NCI-H2081 treated with DMSO at 0.1 percent for 48 hours (cell line): Measurements from ENCODE around the gene ZNF516.

ENCODE experiments used
- DNase-seq: peaks from one replicate; lab custom pipeline; 2025; lab: John Stamatoyannopoulos, UW

ZNF516 gene

GRCh38 chr18:76419811-76420210 lies 75.2 kb downstream of the ZNF516 start:
- no peak for DNase-seq

GRCh38 chr18:76416911-76417310 lies 78.1 kb downstream of the ZNF516 start:
- no peak for DNase-seq

GRCh38 chr18:76414936-76415621 lies 80.0 kb downstream of the ZNF516 start:
- DNase-seq, result no peak

- no peak for DNase-seq
Measured at GRCh38 chr18:76412818-76413565, 82.0 kb downstream of the ZNF516 start.

DNA sequence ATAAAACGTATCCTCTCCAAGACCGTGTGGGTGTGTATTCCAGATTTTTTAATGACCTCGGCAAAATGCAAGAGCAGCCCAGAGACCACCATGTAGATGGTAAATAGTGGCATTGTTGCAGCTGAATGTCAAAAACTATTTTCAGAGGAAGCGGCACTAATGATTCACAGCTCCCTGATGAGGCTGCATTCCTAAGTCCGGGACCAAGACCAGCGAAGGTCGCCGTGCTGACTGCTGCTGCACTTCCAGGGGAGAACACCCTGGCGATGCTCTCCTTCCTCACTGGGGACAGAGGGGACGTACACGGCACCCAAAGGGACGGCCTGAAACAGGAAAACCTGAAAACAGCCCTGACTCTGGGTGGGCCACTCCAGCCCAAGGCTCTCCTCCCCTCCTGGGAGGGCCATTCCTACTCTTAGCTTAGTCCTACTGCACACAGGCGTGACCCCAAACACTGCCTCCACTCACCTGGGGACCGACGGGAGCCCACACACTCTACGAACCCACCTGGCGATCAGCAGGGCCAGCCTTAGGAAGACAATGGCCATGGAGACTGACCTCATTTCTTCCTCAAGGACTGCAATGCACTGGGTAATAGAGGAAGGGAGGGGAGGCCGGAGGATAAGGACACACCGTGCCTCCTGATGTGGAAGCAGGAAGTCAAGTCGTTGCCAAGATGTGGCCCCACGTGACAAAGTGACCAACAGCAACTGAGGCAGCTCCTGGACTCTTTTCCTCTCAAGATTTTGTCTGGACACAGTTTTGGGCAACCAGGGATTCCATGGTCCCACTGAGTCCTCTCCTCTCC lies 82.8 kb downstream of the ZNF516 start:
- no peak for DNase-seq

- DNase-seq, result no peak
Measured at GRCh38 chr18:76410660-76411417, 84.2 kb downstream of the ZNF516 start.

- no peak for DNase-seq
Measured at GRCh38 chr18:76410033-76410432, 85.0 kb downstream of the ZNF516 start.

- no peak for DNase-seq
Measured at GRCh38 chr18:76408480-76409067, 86.5 kb downstream of the ZNF516 start.

DNA sequence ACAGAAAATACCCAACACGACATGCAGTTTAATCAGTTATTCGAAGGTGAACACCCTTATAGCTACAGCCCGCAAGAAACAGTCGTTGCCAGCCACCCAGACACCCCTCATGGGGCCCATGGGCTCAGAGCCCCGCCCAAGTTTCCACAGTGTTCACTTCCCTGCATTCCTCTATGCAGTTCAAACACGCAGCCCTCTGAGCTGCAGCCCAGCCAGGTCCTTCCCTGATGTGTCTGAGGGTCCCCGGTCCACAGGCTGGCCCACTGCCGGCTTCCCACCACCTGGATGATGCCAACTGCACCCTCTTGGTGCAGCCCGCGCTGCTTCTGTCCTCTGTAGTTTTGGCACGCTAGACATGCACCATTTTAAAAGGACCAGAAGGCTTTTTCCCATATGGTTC lies 87.4 kb downstream of the ZNF516 start:
- no peak for DNase-seq

GRCh38 chr18:76406791-76407190 lies 88.3 kb downstream of the ZNF516 start:
- no peak for DNase-seq

GRCh38 chr18:76405681-76406356 lies 89.2 kb downstream of the ZNF516 start:
- no peak for DNase-seq

DNA sequence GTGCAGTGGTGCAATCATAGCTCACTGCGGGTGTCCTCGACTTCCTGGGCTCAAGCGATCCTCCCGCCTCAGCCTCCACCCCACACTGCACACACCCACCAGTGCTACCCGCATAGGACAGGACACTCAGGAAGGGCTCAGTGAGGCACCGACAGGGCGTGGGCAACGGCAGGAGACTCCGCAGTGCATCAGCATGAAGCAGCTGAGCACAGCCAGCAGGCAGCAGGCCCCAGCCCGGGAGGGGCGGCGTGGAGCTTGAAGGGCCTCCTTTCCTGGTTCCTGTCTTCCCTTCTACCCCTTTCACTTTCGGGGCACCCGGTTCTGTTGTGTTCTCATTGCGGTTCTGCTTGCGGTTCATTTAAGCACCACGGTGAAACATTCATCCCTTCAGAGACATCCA lies 89.8 kb downstream of the ZNF516 start:
- DNase-seq, result no peak

GRCh38 chr18:76404345-76404831 lies 90.7 kb downstream of the ZNF516 start:
- no peak for DNase-seq

DNA sequence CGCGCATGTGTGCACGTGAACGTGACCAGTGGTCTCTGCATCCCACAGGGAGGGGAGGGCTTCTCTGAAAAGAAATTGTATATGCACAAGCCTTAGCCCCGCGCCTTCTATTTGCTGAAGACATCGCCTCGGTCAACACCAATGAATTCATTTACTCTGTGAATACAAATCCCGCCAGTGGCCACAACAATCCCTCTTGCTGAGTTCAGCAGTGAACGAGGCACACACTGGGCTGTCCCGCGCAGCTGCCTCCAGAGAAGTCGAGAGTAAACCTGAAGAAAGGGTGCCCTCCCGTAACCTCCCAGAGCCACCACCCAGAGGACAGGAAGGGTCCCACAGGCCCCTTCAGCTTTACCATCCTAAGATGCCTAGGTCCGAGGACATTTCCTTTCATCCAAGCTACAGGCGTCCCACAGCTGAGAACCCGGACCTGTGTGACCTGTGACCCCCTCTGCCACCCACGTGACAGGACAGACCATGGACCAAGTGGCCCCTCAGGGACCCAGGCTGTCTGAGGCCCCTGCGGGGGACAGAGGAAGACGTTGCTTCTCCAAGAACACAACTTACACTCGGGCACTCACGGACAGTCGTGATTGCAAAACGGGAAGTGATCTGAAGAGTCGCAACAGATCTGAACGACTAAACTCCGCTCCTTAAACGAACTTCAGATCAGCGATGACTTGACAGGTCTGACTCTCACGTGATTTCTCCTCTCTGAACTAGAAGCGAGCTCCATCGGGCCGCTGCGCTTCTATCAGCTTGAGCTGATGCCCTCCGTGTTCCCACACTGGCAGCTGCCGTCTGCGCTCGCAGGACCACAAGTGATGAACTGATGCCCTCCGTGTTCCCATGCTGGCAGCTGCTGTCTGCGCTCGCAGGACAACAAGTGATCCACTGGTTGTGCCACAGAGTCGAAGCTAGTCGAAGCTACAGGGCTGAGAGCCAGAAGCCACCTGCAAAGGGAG lies 92.7 kb downstream of the ZNF516 start:
- DNase-seq, result no peak

GRCh38 chr18:76401498-76401897 lies 93.5 kb downstream of the ZNF516 start:
- no peak for DNase-seq

GRCh38 chr18:76399613-76400391 lies 95.2 kb downstream of the ZNF516 start:
- DNase-seq, result no peak

DNA sequence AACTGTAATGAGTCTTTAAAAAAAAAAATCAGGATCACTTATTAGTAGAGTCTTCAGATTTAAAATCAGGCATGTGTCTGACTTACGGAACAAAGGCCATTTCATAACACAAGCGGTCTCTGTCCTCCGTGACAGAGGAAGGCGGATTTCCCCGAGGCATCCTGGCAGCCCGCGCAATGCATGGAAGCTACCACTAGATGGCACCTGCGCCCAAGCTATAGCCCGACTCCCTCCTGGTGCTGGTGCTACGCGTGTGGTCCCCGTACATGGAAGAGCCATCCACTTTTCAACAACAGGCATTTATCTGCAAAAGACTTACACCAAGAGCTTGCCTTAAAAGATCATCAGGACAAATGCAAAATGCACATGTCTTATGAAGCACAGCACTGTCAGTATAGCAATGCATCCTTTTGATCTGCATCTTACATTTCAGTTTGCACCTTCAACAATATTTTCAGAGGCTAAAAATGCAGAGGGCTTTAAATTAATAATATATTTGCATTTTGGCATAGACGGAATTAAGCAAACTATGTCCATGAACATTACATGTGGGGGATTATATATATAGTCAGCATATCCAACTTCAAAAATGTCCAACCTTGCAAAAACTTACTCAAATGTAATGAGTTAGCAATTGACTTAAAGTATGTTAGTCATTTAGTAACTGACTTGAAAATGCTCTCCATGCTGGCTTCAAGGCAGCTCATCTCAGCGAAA lies 96.0 kb downstream of the ZNF516 start:
- DNase-seq, result no peak

GRCh38 chr18:76398295-76398694 lies 96.7 kb downstream of the ZNF516 start:
- no peak for DNase-seq
